DMS79 treated with DMSO at 0.1 percent for 48 hours (cell line): Measurements from ENCODE around the gene RNF114.
"Not testable (repeated sequence)": the region's sequence is repeated elsewhere in the genome, so short reads cannot be mapped to it uniquely, and the experiment has no call there.

Source experiments
- DNase-seq: peaks from one replicate; lab custom pipeline; 2025; lab: John Stamatoyannopoulos, UW

Gene RNF114

GRCh38 chr20:49964964-49965780 is 29.0 kb downstream of the RNF114 start:
- DNase-seq, result no peak

GRCh38 chr20:49965781-49966305 is 29.6 kb downstream of the RNF114 start:
- no peak for DNase-seq

GRCh38 chr20:49966861-49967260 is 30.7 kb downstream of the RNF114 start:
- no peak for DNase-seq

GRCh38 chr20:49969234-49969633 is 33.0 kb downstream of the RNF114 start:
- no peak for DNase-seq

GRCh38 chr20:49969946-49970345 is 33.7 kb downstream of the RNF114 start:
- DNase-seq, result no peak

GRCh38 chr20:49970498-49970897 is 34.3 kb downstream of the RNF114 start:
- no peak for DNase-seq

GRCh38 chr20:49973981-49974380 is 37.8 kb downstream of the RNF114 start:
- no peak for DNase-seq

- no peak for DNase-seq
These were observed 40.3 kb downstream of the RNF114 start for GRCh38 chr20:49976542-49976941.

GRCh38 chr20:49977740-49978139 is 41.5 kb downstream of the RNF114 start:
- DNase-seq, result not testable (repeated sequence)

- no peak for DNase-seq
These were observed 42.5 kb downstream of the RNF114 start for GRCh38 chr20:49978685-49979029.

GRCh38 chr20:49979030-49979832 is 43.0 kb downstream of the RNF114 start:
- DNase-seq, result peak; percentile 28

GRCh38 chr20:49980140-49981008 is 44.2 kb downstream of the RNF114 start:
- DNase-seq, result no peak

GRCh38 chr20:49981218-49982071 is 45.2 kb downstream of the RNF114 start:
- no peak for DNase-seq

GRCh38 chr20:49982072-49982345 is 45.8 kb downstream of the RNF114 start:
- DNase-seq, result no peak

GRCh38 chr20:49982346-49983122 is 46.3 kb downstream of the RNF114 start, which contains the start of gene SNAI1:
SNAI1 (plus strand) TSS chr20:49982980; CDS start chr20:49983060, 80 bp downstream.
- DNase-seq, result peak; percentile 79

GRCh38 chr20:49983123-49983847 is 47.1 kb downstream of the RNF114 start:
- no peak for DNase-seq

GRCh38 chr20:49983848-49984408 is 47.7 kb downstream of the RNF114 start:
- DNase-seq, result no peak

GRCh38 chr20:49984426-49985153 is 48.4 kb downstream of the RNF114 start:
- no peak for DNase-seq

- DNase-seq, result no peak
These were observed 49.0 kb downstream of the RNF114 start for GRCh38 chr20:49985157-49985556.
